Prostate gland (tissue), 2 donors: Measurements from ENCODE around the gene ASPG.

Source experiments
- CTCF ChIP-seq, 4 experiments: fragments of 200-600 bp in 2 of 4; fragments of 450-650 bp in 2 of 4; sonication (generic) in 2 of 4; IDR thresholded peaks; 1 replicate in 3 of 4; 2 replicates in 1 of 4; pipeline ENCODE4 v1.5.1; 2016 to 2019; ENCODE audit warnings: antibody characterized with exemption in 4 of 4, mild to moderate bottlenecking in 2 of 4, moderate library complexity in 2 of 4
- POLR2A ChIP-seq: fragments of 450-650 bp; IDR thresholded peaks from one replicate; pipeline ENCODE4 v1.6.1; 2016; ENCODE audit warnings: antibody characterized with exemption, mild to moderate bottlenecking
- POLR2AphosphoS5 ChIP-seq: sonication (generic); formaldehyde crosslinking; IDR thresholded peaks from one replicate; pipeline ENCODE4 v1.6.1; 2017; ENCODE audit warnings: antibody characterized with exemption

DNA sequence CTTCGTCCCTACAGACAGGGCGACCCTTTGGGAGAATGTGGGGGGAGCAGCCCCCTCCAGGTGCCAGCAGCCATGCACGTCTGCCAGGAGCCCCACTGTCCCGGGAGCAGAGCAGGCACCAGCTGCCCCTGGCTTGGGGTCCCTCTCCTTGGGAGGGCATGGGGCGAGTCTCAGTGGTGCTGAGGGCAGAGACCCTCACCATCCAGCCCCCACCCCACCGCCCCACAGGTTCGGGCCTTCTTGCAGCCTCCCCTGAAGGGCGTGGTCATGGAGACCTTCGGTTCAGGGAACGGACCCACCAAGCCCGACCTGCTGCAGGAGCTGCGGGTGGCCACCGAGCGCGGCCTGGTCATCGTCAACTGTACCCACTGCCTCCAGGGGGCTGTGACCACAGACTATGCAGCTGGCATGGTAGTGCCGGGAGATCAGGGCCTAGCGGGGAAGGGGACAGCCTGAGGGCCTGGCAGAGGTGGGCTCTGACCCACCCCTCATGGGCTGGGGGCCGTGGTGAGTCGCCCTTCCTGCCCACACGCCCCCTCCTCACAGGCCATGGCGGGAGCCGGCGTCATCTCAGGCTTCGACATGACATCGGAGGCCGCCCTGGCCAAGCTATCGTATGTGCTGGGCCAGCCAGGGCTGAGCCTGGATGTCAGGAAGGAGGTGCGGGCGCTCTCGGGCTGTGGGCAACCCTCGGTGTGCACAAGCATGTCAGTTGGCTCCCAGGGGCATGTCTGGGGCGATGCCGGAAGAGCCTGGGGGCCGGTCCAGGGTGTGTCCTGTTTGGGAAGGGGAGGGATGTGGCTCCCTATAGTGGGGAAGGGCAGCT, 18.8 kb downstream of the ASPG start:
- TF ChIP-seq POLR2AphosphoS5 (no peak), CTCF (IDR thresholded peaks at IDR 0.05) (no peak), POLR2A (no peak)
